GM19463 (cell line): Measurements from ENCODE around the gene KLRB1.
"Not testable (repeated sequence)": the region's sequence is repeated elsewhere in the genome, so short reads cannot be mapped to it uniquely, and the experiment has no call there.

ENCODE experiments used
- ATAC-seq: cut with Tn5 transposase; IDR thresholded peaks from one replicate; pipeline ENCODE4 v1.9.1; 2021; ENCODE audit warnings: mild to moderate bottlenecking, moderate library complexity; ENCODE audit not compliant: unreplicated experiment

The KLRB1 gene

DNA sequence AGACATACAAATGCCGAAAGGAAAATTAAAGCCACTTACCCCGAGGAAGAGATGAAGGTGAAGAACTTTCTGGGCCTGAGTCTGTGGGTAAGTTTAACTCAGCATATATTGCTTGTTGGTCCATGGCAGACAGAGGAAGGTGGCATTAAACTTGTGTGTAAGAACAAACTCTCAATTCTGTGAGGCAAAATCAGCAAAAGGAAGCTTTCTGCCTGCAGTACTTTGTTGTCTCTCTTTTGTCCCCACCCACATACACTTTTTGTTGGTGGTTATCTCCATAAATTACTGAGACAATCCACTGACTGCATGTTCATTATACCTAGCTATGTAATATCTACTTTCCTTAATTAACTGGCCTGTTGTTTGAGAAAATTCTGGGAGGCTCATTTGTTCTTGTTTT, at the start of gene KLRB1:
KLRB1 (minus strand) TSS at position 201 of the 400 bp plus-strand sequence; CDS start at position 124, 77 bp downstream.
- ATAC-seq = no peak

DNA sequence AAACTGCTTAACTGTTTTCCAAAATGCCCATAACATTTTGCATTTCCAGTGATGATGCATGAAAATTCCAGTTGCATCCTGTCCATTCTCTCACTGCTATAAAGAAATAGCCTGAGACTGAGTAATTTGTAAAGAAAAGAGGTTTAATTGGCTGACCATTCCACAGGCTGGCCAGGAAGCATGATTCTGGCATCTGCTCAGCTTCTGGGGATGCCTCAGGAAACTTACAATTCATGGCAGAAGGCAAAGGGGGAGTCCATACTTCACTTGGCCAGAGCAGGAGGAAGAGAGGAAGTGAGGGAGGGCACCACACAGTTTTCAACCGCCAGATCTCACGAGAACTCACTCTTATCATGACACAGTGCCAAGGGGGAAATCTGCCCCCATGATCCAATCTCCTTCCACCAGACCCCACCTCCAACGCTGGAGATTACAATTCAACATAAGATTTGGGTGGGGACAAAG, 43.6 kb upstream of the KLRB1 start:
- no peak for ATAC-seq

DNA sequence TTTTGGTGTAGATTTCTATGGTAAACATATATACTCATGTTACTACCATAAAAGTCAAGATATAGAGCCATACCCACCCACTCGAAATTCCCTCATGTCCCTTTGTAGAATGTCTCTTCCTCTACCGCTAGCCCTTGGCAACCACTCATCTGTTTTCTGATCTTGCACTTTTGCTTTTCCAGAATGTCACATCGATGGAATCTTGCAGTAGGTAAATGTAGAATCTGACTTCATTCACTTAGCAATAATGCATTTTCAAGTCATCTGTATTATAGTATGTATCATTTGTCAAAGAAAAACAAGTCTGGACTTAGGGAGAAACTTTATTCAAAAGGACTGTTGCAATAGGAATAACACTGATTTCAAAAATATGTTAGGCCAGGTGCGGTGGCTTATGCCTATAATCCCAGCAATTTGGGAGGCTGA, 42.4 kb upstream of the KLRB1 start:
- ATAC-seq = no peak

DNA sequence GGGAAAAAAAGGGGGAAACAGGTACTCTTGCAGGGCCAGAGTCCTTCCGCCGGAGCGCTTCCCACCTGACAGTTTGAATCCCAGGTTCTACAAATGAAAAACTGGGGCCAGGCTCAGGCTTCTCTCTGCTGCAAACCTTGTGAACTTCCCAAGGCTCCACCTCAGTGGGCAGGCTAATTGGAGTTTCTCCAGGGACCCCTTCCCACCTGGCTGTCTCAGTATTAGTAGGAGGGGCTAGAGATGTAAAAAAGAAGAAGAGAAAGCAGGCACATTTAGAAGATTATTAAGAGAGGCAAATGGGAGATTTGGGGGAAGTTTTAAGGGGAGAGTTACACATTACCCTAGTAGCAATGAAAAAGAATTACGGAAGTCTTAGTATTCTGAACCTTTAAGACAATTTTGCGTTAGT, 41.8 kb upstream of the KLRB1 start:
- no peak for ATAC-seq

DNA sequence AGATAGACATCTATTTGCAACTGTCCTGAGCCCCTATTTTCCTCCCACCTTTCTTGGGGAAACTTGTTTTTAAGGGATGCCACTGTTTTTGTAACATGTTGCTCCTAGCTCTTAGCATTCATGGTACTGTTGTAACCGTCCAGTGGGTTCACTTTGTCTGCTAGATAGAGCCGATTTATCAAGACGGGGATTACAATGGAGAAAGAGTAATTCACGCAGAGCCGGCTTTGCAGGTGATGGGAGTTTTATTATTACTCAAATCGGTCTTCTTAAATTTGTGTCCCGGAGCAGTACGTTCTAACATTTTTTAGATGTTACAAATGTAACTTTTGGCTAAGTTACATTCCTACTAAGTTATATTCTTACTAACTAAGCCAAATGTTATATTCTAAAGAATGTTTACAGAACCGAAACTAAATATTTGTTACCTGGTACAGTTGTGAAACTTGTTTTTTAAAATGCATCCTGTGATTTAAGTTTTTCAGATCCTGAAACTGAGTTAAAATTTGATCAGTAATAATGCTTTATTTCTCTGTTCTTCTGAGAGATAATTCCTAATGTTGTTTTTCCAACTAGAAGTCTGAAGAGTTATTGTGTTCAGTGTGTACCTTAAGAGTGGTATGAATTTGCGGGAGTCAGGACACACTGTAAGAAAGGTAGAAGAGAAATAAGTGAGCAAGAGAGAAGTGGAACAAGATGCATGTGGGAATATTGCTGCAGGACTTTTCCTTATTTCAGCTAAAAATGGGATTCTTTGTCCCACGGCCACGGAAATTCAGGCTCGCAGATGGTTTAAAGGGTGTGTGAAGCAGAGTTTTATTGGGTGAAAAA, 41.2 kb upstream of the KLRB1 start:
- no peak for ATAC-seq

DNA sequence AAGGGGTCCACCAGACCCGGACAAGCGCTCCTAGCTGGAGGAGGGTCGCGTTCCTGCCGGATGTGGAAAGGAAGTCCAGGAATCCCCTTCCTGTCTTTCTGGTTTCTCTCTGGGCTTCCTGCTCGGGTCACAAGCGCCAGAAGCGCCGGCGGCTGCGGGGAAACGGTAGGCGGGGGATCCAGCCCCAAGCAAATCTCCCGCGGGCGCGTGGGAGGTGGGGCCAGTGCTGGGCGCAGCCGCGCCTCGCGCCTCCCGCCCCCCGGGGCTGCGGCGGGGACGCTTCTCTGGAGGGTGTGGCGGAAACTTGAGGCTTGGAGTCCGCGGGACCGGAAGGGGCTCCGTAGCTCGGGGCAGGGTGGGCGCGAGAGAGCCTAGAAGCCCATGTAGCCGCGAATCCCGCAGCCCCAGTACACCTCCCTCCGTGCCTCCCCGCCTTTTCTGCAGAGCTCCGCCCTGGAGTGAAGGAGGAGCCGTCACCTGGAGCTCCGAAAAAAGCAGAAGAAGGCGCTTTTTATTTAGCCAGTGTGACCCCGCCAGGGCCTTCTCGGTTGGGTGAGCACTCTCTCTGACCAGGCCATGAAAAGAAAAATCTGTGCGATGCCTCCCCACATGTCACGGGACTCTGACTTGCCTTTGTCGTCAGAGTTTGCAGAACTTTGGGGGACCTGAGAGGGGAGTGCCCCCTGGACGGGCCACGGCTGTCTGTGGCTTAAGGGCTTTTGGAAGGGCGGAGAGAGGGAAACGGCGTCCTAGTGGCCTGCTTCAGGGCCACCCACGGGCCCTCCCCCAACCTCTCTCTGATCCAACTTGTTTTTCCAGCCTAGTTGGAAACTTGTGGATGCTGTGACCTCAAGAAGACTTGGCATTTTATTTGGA, 40.3 kb upstream of the KLRB1 start:
- ATAC-seq = peak; percentile 67

DNA sequence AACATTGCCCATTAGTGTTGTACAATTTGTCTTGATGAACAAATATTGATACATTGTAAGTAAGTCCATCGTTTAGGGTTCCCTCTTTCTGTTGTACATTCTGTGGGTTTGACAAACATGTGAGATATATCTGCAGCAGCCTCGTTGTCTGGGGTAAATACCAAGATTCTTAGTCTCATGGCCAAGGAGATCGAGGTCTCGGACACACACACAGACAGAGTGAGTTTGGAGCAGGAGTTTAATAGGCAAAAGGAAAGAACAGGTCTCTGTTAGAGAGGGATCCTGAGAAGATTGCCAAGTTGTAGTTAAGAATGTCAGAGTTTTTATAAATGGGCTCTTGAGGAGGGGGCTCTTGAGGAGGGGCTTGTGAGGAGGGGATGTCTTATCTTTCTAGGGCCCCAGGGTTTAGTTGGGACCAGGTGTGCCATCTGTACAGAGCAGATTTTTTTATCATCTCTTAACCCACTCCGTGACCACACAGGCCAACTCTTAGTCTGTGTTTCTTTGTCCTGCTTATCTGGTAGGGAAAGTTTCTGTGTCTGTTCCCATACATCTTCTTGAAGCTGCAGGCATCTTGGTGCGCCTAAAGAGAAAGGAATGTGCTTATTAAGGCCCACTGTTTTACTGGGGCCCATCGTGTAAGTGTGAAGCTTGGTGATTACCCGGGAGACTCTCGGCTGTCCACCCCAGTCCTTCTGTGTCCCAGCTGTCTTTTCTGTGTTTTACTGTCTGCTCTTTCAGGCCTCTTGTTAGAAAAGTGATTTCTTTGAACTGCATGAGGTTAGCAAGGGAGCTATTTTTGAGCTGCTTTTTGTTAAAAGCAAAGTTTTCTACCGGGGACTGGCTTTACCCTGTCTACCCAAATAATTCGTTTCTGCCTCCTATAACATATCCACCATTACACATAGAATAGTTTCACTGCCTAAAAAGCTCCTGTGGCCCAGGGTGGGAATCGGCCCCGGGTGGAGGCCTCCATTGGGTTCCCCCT, 39.4 kb upstream of the KLRB1 start:
- ATAC-seq = no peak

DNA sequence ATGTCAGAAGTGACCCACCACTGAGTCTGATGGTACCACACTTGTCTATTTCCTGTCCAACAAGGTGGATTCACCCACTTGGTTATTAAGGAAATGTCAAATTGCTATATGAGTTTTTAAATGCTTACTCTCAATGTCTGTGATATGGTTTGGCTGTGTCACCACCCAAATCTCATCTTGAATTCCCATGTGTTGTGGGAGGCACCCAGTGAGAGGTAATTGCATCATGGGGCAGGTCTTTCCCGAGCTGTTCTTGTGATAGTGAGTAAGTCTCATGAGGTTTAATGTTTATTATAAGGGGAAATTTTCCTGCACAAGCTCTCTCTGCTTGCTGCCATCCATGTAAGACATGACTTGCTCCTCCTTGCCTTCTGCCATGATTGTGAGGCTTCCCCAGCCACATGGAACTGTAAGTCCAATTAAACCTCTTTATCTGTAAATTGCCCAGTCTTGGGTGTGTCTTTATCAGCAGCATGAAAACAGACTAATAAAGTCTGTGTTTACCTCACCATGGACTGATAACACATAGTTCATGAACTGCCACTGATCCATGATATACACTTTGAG, 37.4 kb upstream of the KLRB1 start:
- ATAC-seq = not testable (repeated sequence)

DNA sequence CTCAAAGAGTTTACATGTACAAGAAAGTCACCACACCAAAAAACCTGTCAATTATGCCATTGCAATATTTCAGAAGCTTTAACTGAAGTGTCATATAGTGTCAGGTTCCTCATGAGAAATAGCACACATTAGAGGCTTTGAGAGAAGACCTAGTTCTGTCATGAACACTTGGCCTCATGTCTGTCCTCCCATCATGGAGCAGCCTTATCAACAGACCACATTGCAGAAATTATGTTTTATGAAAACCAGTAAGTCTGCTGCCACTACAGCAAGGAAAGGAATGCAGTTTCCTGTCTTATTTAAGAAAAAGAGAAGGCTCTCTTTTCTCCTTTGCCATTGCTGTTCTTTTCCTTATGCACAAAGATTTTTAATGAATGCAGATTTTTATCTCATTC, 35.5 kb upstream of the KLRB1 start:
- no peak for ATAC-seq

DNA sequence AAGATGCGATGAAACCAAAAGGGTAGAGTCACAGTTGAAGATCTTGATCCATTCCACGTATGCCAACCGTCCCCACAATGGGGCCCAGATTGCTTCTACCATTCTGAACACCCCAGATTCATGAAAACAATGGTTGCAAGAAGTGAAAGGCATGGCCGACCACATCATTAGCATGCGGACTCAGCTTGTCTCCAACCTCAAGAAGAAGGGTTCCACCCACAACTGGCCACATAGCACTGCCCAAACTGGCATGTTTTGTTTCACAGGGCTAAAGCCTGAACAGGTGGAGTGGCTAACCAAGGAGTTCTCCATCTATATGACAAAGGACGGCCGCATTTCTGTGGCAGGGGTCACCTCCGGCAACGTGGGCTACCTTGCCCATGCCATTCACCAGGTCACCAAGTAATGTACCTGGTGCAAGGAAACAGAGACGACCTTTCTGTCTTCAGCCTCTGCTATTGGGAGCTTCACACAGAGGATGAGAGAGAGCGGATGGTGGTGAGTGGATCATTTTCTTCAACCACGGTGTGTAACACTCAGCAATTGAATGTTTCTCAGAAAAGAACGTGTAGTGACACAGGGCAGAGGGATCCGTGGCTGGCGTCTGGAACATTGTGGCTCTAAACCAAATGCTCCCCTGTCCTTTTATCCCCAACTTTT, 35.0 kb upstream of the KLRB1 start:
- ATAC-seq = no peak

DNA sequence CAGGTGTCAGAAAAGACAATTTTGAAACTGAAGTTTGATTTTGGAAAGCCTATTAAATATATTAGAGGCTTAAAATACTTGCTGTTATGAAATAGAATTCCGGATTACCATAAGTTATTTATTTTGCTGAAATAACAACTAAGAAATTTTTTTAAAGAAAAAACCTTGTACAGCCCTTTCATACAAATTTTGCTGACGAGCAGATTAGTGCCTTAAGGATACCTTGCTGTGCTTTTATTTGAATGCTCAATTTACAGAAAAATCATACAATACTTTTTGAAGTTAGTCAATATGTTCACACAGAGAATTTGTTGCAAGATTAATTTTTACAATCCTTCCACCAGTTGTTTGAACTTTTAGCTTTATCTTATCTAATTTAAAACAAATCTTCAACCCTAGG, 32.3 kb upstream of the KLRB1 start:
- ATAC-seq = no peak

DNA sequence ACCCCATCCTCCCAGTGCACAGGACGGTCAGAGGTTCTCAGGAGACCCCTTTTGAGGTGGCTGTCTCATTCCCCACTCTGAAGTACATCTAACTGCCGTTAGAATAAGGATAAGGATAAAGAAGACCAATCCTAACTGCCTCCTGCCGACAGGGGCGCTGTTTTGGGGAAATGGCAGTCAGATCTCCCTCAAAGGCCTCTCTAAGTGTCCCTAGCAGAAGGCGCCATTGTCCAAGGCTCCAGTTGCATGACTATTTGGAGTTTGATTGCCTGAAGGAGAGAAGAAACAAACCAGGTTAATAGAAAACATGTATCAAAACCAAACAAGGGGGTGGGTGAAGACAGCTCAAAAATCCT, 29.1 kb upstream of the KLRB1 start:
- no peak for ATAC-seq

DNA sequence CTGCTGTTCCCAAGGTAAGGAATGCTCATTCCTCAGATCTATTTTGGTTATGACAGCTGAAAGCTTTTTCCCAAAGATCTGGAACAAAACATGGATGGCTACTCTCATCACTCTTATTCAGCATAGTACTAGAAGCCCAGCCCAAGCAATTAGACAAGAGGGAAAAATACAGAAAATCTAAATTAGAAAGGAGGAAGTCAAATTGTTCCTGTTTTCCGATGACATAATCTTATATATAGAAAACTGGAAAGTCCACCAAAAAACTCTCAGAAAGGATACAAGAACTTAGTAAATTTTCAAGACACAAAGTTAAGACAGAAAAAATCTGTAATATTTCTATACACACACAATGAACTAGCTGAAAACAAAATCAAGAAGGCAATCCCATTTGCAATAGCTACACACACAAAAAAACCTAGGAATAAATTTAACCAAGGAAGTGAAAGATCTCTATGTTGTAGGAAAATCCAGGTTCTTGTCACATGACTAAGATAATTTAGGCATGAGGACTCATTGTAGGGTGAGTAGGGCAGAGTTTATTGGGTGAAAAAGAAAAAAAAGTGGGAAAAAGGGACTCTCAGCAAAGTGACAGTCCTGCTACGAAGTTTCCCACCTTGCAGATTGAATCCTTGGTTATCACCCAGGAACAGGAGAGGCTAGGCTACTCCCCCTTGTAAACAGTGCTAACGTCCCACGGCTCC, 28.6 kb upstream of the KLRB1 start:
- no peak for ATAC-seq

DNA sequence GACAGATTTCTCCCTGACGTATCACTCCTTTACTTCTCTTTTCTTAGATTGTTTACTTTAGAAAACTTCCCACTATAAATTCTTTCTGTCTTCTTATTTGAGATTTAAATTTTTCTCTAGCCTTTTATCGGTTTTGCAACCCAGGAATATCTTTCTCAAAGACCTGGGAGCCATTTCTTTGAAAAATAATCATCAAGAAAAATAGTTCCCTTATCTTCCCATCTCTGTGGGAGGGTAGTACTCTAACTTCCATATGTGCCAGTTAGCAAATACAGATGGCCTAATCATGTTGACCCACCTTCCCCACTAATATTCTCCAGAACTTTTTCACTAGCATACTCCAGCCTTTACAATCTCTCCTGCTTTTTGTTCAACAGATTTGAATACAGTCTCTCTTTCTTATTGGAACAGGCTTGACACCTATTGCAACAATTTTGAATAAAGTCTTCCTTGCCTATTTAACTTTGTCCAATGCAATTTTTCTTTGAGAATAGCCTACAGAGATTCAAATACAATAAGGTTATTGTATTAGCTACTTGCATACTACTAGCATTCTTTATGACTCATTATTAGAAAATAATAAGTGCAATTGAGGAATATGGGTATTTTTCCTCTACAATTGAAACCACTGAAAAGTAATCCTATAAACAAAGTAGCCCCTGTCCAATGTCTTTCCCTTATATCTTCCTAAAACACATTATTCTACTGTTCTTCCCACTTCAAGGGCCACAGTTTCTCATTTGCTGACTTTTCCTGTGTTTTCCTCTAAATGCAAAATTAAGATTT, 27.4 kb upstream of the KLRB1 start:
- ATAC-seq = no peak

DNA sequence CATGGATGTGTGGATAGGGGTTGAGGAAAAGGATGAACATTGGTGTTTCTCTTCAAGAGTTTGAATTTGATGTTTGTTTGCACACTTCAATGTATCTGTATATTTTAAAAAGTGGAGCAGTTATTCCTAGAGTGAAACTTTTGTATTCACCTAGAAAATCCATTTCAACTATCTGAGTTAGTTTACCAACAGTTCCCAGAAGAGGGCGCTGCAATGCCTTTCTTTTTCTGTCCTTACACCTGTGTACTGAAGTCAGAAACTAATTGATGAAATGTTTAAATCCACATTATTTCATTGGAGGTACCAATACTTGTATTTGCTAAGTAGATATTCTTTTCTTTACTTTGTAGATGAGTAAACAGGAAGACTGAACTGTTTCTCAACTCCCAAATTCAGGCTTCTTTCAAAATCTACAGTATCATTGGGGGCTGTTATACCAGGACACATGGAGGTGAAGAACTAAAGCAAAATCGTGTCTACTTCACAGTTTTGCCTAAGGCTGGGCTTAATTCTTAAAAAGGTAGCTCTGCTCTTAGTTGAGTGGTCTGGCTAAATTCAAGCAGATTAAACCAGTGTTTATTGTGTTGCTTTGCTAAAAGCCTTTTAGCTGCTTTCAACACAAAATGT, 26.6 kb upstream of the KLRB1 start:
- ATAC-seq = no peak

DNA sequence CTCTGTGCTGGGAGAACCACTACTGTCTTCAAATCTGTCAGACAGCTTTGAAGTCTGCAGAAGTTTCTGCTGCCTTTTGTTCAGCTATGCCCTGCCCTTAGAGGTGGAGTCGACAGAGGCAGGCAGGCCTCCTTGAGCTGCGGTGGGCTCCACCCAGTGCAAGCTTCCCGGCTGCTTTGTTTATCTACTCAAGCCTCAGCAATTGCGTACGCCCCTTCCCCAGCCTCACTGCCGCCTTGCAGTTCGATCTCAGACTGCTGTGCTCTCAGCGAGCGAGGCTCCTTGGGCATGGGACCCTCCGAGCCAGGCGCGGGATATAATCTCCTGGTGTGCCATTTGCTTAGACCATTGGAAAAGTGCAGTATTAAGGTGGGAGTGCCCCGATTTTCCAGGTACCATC, 25.1 kb upstream of the KLRB1 start:
- ATAC-seq = no peak

DNA sequence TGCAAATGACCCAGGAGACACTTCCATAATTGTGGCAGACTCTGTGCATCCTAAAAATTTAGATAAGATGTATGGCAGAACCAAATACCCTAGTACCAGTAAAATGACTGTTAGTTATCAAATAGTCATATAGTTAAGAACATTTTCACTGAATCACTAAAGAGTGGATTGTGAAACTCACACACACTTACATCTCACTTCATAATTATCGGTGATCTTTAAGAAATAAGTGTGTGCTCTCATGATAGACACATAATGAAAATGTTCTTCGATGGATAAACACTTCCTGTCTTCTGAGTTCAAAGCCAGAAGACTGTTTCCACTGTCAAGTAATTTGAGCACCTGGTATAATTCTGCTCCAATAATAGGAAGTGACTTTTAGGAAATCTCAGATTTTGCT, 19.1 kb upstream of the KLRB1 start:
- no peak for ATAC-seq

DNA sequence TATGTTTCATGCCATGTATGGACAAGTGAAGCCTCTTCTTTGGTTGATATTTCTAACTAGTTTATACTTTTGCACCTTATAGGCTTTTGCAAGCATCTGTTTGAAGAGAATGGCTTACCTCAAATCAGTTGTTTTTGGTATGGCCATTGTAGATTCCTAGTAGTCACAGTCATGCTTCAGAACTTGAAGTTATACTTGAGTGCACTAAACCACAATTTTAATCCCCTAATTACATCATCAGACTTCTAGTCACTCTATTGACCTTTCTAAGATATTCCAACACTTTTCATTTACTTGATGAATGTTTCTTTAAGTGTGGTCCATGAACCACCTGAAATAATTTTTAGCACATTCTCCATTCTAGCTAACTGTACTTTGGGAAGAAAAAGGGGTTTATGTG, 18.6 kb upstream of the KLRB1 start:
- no peak for ATAC-seq
